ENCODE results near the gene KCNAB1.

The KCNAB1 gene

DNA sequence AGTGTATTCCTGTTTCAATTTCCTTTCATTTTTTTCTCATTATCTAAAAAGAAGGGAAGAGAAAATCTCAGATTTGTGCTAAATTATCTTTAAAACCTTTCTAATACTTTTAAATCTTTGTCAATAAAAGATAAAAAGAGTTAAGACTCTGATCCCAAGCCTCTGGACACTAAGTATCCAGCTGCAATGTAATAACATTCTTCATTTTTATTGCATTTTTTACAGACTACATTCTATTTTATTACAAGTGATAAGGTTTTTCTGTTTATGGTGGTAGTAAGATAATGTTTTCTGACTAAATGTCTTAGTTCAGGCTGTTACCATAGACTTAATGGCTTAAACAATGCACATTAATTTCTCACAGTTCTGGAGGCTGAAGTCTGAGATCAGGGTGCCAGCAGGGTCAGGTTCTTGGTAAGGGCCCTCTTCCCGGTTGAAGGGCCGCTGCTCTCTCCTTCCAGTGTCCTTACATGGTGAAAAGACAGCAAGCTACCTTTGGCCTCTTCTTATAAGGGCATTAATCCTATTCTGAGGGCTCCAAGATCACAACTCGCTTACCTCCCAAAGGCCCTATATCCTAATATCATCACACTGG, 19.7 kb downstream of the KCNAB1 start:
- no peak for DNase-seq

- no peak for DNase-seq
These were observed 22.3 kb downstream of the KCNAB1 start for GRCh38 chr3:156142702-156143101.

GRCh38 chr3:156143136-156143535, 22.8 kb downstream of the KCNAB1 start:
- no peak for DNase-seq

DNA sequence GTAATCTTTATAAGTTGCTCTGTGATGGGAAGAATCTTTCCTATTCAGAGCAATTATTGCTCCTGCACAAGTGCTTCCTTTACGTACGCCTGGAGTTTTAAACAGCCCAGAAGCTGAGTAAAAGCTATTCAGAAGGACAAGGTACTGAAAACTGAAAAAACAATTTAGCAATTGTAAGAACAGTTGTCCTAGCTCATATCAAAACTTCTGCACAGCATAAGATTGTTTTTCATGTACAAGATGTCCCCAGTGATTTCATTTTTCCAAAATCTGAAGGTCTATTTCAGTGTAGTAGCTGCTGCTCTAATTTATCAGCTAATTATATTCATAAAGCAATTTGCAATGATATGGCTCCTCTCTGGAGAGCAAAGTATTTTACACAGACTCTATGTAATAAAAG, 23.7 kb downstream of the KCNAB1 start:
- DNase-seq: no peak

DNA sequence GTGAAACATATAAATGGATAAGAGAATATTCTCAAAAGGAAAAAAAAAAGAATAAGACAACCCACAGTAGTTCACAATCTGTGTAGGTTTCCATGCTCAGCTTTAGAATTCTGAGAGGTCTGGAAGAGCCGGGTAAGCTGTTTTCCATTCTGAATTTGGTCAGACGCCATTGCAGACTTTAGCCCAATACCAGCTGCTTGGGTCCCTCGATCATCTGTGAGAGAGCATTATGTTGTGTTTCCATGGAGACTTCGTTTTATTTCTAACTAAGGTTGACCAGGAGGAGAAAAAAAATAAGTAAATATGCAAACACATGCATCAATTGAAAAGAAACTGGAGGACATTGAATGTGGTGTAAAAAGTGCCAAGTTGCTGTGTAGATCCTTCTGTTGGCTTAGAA, 25.5 kb downstream of the KCNAB1 start:
- DNase-seq: peak; percentile 40

GRCh38 chr3:156148345-156148945, 28.1 kb downstream of the KCNAB1 start:
- DNase-seq: no peak

DNA sequence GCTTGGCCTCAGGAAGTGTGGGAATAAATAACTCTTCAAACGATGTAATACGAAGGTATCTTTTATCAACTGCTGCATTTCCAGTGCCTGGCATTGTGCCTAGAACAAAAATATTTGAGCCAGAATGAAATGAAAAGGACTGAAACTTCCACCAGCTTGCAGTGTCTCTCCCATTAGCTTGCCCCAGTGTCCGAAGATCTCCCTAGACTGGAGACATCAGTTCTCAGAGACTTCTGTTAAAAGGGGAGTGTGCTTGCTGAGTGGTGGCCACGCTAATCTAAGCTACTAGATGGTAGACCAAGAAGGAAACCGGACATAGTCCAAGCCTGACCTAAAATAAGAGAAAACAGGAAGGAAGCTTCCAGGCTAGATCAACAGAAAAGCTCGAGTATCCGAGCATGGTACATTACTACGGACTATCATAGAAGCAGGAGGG, 28.6 kb downstream of the KCNAB1 start:
- no peak for DNase-seq

- no peak for DNase-seq
These were observed 29.5 kb downstream of the KCNAB1 start for GRCh38 chr3:156149876-156150275.

DNA sequence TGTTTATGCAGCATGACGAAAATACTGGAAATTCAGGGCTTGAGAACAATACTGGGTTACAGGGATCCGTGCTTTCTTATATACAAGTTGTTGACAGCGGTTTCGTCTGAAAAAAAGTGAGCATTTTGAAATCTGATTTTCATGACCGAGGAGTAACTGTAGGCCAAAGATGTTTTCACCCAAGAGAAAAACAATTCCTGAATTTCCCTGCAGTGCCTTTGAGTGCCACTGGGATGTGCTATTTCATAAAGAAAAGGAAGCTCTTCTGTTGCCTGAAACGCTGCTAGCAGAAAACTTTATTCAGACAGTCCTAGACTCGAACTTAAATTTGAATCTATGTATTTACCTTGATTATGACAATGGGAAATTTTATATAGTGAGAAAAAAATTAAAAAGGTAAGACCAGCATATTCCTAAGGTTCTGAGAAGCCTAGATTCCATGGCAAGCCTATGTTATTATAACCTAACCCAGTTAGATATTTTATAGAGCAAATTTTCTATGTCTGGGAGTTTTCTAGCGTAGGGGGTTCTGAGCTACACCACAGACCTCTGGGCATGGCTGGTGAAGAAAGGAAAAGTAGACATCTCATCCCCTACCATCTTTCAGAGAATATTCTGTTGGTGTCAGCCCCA, 30.2 kb downstream of the KCNAB1 start:
- peak; percentile 54 for DNase-seq

DNA sequence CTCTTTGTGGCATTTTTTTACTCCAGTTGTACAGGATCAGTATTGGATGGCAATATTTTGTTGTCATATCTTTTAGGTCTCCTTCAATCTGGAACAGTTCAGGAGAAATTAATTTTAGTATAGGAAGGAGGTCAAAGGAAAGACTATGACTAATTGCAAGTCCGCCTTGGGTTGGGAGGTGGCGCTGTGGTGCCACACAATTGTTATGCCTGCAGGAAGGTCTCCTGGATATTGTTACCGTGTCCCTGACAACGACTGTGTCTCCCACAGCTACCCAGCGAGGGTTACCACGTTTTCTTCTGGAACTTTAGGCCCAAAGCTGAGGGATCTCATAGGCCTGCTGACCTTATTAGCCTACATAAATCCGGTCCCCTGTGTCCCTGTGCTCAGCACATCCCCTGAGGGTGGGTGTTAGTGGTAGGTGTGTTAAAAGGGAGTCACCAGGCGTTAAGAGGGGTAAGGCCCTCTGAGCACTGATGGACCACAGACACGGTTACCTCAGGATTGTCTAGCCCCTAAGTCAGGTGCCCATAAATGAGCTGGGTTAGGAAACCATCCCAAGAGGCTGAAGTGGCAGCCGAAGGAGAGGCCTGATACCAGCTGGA, 31.5 kb downstream of the KCNAB1 start:
- peak; percentile 76 for DNase-seq

GRCh38 chr3:156158656-156159295, 38.4 kb downstream of the KCNAB1 start:
- DNase-seq: no peak

DNA sequence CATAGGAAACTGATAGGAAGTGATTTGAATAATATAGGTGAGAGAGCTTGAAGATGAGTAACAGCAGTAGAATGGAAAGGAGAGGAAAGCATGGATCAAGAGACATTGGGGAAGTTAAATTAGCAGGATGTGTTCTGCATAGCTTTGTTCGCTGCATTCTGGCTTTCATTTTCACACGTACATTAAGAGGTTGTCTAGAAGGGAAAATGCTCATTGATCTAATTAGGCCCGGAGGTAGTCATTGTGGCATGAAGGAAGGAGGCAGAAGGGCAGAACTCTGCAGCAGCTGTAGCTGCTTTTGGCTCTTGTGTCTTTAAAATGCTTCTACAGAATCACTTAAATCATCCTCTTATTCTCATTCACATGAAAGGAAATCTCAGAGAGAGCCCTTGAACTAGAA, 40.3 kb downstream of the KCNAB1 start:
- DNase-seq: no peak

DNA sequence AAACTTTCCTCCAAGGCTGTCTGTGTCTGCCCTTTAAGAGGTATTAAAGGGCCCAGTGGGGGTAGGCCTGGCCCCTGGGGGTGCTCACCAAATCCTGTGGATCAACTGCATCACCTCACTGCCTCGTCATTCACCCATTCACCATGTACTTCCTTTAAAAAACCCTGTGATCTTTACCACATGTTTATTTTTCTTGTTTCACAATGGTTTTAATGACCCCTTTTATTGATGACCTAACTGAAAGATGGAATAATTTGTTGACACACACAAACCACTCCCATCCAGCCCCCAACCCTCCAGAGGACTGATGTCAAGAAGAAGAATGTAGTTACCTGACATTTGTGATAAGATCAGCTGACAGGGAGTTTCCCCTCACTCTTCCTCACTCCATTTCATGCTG, 40.8 kb downstream of the KCNAB1 start:
- DNase-seq: no peak

- no peak for DNase-seq
These were observed 43.5 kb downstream of the KCNAB1 start for GRCh38 chr3:156163848-156164247.

- no peak for DNase-seq
These were observed 46.4 kb downstream of the KCNAB1 start for GRCh38 chr3:156166808-156167207.

GRCh38 chr3:156170571-156170970, 50.2 kb downstream of the KCNAB1 start:
- DNase-seq: no peak

- DNase-seq: no peak
These were observed 51.2 kb downstream of the KCNAB1 start for GRCh38 chr3:156171281-156172267.

DNA sequence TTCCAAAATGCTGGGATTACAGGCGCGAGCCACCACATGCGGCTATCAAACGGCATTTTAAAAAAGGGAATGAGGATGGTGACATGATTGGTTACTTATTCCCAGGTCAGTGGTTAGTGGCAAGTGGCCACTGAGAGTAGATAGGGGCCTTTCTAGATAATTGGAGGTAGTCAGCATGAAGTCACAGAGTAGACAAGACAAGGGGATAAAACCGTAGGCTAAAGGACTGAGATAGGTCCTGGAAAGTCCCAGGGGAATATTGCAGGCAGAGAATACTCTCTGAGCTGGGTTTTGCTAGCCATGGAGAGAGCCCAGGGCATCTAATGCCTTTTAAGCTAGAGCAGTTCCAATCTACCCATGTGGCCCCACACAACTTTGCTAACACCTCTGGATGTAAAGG, 52.2 kb downstream of the KCNAB1 start:
- DNase-seq: no peak

DNA sequence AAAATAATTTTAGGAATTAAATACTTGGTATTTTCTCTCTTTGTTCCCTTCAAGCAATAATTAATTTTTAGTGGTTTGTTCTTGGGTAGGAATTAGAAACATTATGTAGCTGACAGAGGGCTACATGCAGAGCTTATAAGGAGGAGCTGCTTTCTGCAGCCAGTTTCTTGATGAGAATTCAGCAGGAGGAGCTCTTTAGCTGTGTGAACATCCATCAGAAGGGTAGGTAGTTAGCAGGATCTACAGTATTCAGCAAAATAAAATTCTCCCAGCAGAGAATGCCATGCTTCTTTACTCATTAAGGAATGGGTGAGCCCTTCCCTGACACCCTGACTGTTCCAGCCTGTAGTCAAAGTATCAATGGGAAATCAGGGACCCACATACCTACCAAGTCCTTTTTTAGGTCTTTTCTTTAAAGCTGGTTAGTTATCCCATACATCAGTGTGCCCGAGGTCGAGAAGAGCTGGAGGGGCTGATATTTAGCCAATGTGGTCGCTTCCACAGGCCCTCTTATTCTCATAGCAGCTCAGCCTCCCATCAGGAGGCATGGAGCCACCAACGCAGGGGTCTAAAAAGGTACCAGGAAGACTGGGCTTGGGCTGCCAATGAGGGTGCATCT, 54.0 kb downstream of the KCNAB1 start:
- no peak for DNase-seq

- no peak for DNase-seq
These were observed 55.2 kb downstream of the KCNAB1 start for GRCh38 chr3:156175570-156175969.

DNA sequence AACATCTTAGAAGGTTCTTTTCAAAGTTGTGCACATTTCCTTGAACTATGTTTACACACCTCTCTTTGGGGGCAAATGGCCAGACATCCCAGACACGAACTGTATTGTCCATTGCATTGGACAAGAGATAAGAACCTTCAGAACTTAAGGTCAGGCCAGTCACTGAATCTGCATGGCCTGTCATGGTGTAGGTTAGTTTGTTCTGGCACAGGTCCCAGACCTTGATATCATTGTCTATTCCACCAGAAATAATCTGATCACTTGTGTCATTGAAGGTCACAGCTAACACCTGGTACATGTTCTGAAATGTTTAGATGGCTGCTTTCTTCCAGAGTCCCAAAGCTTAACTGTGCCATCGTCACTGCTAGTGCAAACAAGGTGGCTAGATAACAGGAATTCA, 55.7 kb downstream of the KCNAB1 start:
- DNase-seq: no peak

DNA sequence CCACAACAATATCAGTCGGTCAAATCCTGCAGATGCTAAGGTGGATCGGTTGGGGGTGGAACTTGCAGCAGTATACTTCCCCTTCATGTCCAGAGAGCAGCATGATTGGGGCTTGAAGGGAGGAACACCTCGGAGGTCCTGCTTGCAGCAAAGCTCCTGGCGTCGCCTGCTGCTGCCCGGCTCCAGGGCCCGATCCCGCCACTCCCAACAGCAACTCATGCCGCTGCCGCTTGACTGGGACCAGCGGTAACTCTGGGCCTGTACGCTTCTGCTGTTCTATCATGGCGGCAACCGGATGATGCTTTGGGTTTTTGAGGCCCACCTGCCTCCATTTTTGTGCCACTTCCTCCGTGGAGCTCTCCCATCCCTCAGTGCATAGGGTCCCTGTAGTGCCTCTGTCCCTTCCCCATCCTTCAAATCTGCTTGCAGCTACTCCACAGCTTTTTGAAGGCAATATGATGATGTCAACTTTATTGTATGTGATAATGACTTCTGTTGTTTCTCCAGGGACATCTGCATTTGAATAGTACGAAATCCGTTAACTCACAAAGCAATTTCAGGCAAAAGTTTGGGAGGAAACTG, 56.3 kb downstream of the KCNAB1 start:
- no peak for DNase-seq

All from right hindlimb (tissue), 1 donor.